GM18507 (cell line): Measurements from ENCODE around the gene NMT2.
"Not testable (repeated sequence)": the region's sequence is repeated elsewhere in the genome, so short reads cannot be mapped to it uniquely, and the experiment has no call there.

Source experiments
- DNase-seq: peaks from one replicate; pipeline ENCODE4 v3.0.0; 2011; ENCODE audit warnings: low read depth; ENCODE audit not compliant: insufficient read length; ENCODE audit errors: extremely low spot score
- FAIRE-seq: peaks from 2 replicates; lab custom pipeline; 2011; peaks lifted over from hg19 to GRCh38; lab: Jason Lieb, UNC

The NMT2 gene

DNA sequence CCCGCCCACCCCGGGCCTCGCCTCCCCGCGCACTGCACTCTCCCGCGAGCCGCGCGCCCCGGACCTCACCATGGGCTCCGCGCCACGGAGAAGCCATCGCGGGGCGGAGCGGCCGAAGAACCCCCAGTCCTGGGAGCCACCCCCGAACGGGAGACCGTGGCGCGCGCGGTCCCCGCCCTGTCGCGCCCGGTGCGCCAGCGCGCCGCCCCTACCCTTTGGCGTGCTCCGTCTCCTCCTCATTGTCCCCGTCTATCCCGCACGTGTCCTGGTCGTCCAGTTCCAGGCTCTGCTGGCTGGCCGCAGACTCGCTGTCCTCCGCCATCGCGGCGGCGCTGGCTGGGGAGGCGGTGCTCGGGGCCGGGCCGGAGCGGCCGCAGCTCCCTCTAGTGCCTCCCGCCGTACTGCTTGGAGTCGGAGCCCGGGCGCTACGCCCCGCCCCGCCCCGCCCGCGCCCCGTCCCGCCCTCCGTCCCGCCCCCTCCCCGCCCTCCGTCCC lies at the start of gene NMT2:
Gene NMT2 (minus strand): TSS at position 403 of the 495 bp plus-strand sequence. CDS start 81 bp downstream, at position 322.
- DNase-seq (no peak), FAIRE-seq (peak; percentile 53)

GRCh38 chr10:15216700-15217099 lies 48.2 kb upstream of the NMT2 start:
- FAIRE-seq: no peak
- no peak for DNase-seq

- DNase-seq: no peak
- FAIRE-seq: no peak
Measured at GRCh38 chr10:15214237-15214636, 45.7 kb upstream of the NMT2 start.

- FAIRE-seq: no peak
- no peak for DNase-seq
Measured at GRCh38 chr10:15213461-15213861, 45.0 kb upstream of the NMT2 start.

GRCh38 chr10:15211464-15211979 lies 43.0 kb upstream of the NMT2 start:
- no peak for DNase-seq
- FAIRE-seq: no peak

- DNase-seq (no peak), FAIRE-seq (no peak)
Measured at GRCh38 chr10:15210521-15210920, 42.0 kb upstream of the NMT2 start.

DNA sequence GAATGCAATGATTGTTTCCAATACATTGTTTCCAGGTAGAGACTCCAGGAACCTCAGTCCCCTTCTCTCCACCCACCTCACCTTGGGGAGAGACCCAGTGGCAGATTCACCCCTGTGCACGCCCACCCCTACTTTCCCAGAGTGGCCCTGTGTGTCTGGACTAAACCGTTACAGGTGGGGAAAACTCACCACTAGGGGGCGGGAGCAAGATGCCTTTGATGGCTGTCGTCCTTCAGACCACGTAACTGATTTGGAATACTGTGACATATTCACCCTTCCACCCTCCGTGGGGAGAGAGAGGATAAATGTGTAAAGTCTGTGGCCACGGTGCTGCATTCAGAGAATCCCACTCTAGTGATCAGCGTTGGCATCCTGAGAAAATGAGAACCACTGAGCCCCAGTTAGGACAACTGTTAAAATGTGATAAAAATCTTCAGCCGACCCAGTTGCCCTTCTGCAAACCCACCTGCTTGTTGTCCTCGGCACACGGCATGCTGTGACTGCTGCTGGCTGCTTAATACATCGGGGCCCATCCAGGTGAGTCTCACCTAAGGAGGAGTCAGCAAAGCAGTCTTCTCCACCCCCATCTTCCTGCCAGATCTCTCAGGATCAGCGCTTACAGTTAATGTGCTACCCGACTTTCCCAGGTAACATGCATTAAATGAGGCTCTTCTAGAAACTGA lies 41.5 kb upstream of the NMT2 start:
- FAIRE-seq (peak; percentile 84), DNase-seq (peak; percentile 30)

DNA sequence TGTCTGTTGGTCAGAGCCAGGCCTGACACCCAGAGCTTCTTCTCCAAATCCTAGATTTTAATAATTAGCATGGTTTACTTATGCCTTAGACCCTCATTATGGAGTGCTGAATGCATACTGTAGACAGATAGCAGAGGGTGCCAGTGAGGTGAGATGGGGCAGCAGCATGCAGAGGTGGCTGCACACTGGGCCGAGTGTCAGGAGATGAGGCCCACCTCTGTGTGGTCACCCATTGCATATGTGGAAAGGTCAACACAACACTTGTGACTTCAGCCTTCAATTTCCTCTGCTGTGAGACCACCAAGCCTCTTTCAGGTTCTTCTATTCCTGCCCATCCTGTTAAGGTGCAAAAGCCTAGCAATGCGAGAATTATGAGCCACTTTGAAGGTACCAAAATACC lies 39.7 kb upstream of the NMT2 start:
- FAIRE-seq: no peak
- DNase-seq: no peak

DNA sequence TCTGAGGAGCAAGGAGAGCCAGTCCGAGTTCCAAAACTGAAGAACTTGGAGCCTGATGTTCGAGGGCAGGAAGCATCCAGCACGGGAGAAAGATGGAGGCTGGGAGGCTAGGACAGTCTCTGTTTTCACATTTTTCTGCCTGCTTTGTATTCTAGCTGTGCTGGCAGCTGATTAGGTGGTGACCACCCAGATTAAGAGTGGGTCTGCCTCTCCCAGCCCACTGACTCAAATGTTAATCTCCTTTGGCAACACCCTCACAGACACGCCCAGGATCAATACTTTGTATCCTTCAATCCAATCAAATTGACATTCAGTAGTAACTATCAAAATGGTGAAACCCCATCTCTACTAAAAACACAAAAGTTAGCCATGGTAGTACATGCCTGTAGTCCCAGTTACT lies 38.9 kb upstream of the NMT2 start:
- DNase-seq, FAIRE-seq: not testable (repeated sequence)

GRCh38 chr10:15202639-15203038 lies 34.1 kb upstream of the NMT2 start:
- FAIRE-seq (no peak), DNase-seq (no peak)

DNA sequence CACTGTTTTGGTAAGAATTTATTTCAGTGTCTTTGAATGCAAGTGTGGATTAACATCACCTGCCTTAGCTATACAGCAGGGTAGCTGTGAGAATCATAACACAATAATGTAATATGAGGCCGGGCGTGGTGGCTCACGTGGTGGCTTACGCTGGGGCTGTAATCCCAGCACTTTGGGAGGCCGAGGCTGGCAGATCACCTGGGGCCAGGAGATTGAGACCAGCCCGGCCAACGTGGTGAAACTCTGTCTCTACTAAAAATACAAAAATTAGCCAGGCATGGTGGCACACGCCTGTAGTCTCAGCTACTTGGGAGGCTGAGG lies 33.8 kb upstream of the NMT2 start:
- not testable (repeated sequence) for FAIRE-seq, DNase-seq

GRCh38 chr10:15201589-15202300 lies 33.3 kb upstream of the NMT2 start:
- DNase-seq (no peak), FAIRE-seq (no peak)

GRCh38 chr10:15200626-15201025 lies 32.1 kb upstream of the NMT2 start:
- DNase-seq: no peak
- FAIRE-seq: no peak

- FAIRE-seq: no peak
- DNase-seq: no peak
Measured at GRCh38 chr10:15197911-15198310, 29.4 kb upstream of the NMT2 start.

- no peak for DNase-seq
- FAIRE-seq: no peak
Measured at GRCh38 chr10:15197276-15197675, 28.8 kb upstream of the NMT2 start.

- no peak for FAIRE-seq
- DNase-seq: no peak
Measured at GRCh38 chr10:15196021-15196834, 27.7 kb upstream of the NMT2 start.

- DNase-seq (no peak), FAIRE-seq (no peak)
Measured at GRCh38 chr10:15189133-15189885, 20.8 kb upstream of the NMT2 start.

DNA sequence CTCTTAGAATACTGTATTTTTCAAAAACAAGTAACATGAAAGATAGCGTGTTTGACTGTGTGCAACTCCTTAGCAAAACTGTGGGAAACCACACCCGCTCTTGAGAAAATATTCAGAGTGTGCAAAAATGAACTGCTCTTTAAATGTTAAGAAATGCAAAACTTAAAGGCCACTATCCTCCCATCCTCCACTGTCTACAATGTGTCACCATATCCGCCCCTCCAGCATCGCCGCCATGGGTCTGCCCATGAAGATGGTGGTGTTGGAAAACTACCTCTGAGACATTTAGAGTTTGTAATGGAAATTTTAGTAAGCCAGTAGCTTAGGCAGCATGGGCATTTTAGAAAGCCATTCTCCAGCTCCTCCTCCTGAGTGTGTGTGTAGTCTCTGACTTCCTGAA lies 20.1 kb upstream of the NMT2 start:
- FAIRE-seq (no peak), DNase-seq (no peak)

DNA sequence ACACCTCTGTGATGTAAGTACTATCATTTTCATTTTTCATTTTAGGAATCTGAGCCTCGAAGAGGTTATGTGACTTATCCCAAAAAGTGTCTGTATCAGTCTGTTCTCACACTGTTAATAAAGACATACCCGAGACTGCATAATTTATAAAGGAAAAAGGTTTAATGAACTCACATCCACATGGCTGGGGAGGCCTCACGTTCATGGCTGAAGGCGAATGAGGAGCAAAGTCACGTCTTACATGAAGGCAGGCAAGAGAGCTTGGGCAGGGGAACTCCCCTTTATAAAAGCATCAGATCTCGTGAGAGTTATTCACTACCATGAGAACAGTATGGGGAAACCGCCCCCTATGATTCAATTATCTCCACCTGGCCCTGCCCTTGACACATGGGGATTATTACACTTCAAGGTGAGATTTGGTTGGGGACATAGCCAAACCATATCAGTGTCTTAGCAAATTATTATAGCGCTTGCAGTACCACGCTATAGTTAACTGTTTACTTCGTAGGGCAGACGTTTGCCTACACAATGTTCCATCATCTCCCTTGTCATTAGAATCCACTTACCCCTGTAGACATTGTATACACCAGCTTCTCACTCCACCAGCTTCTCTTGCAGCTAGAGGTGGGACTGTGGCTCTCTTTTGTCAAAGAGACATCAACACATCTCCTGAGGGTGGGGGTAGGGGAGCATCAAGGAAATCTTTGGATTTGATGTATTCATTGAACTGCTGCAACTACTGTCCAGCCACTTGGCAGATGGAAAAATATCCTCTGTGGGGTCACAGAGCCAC lies 15.4 kb upstream of the NMT2 start:
- FAIRE-seq (no peak), DNase-seq (no peak)
